Natural killer cell (primary cell): ENCODE data around the gene RFT1. TPM values are rescaled to one million over a fixed set of nuclear protein-coding genes. Genes with fewer than 3 reads are reported as not detected.
A peak's percentile ranks its signal among the peaks of the same experiment; 100 is the strongest.

Source experiments
- ATAC-seq, 3 donors: fragments of 150-1000 bp in 2 of 3; fragments of 200-7000 bp in 1 of 3; cut with Tn5 transposase; 1 replicate in 1 of 3; 2 replicates in 2 of 3; pipeline ENCODE4 v1.10.0; 2021; ENCODE audit warnings: mild to moderate bottlenecking in 2 of 3, moderate library complexity in 2 of 3
- DNase-seq, 2 donors: peaks; one replicate each; pipeline versions ENCODE4 v3.0.0 to v3.0.0-alpha.2; 2013 to 2021; ENCODE audit warnings: mixed read lengths in 1 of 2
- H3K27ac ChIP-seq: one replicate; pipeline ENCODE4 v1.5.1; 2013; ENCODE audit warnings: mild to moderate bottlenecking, low read length
- H3K27me3 ChIP-seq: one replicate; pipeline ENCODE4 v1.6.1; 2013; ENCODE audit warnings: low read length; ENCODE audit not compliant: control insufficient read depth, insufficient read depth
- H3K36me3 ChIP-seq: one replicate; pipeline ENCODE4 v1.6.1; 2013; ENCODE audit warnings: low read length; ENCODE audit not compliant: control insufficient read depth, insufficient read depth
- H3K4me1 ChIP-seq: one replicate; pipeline ENCODE4 v1.6.1; 2013; ENCODE audit warnings: low read length; ENCODE audit not compliant: control insufficient read depth, insufficient read depth
- H3K4me3 ChIP-seq: one replicate; pipeline ENCODE4 v1.5.1; 2013; ENCODE audit warnings: low read length
- H3K9me3 ChIP-seq: one replicate; pipeline ENCODE4 v1.6.1; 2013; ENCODE audit warnings: low read length; ENCODE audit not compliant: control insufficient read depth, insufficient read depth
- H3K27ac Mint-ChIP-seq, 2 donors: one replicate each; pipeline ENCODE4 v1.8.0; 2022; ENCODE audit warnings: mild to moderate bottlenecking in 2 of 2, mixed read lengths in 2 of 2, moderate library complexity in 1 of 2
- H3K27me3 Mint-ChIP-seq, 2 donors: one replicate each; pipeline ENCODE4 v1.8.0; 2022; ENCODE audit warnings: low read depth in 2 of 2, mixed read lengths in 2 of 2
- H3K36me3 Mint-ChIP-seq: one replicate; pipeline ENCODE4 v1.8.0; 2022; ENCODE audit warnings: mixed read lengths
- H3K4me1 Mint-ChIP-seq, 2 donors: one replicate each; pipeline ENCODE4 v1.8.0; 2022; ENCODE audit warnings: mixed read lengths in 2 of 2
- H3K4me3 Mint-ChIP-seq: one replicate; pipeline ENCODE4 v1.8.0; 2022; ENCODE audit warnings: mild to moderate bottlenecking, moderate library complexity, mixed read lengths
- H3K9me3 Mint-ChIP-seq, 2 donors: one replicate each; pipeline ENCODE4 v1.8.0; 2022; ENCODE audit warnings: mixed read lengths in 2 of 2
- CTCF ChIP-seq: fragments of 200-600 bp; IDR thresholded peaks from one replicate; pipeline ENCODE4 v1.8.0; 2022; ENCODE audit warnings: antibody characterized with exemption
- WGBS: methylation state at CpG from one replicate; pipeline ENCODE4 v1.1.7; 2013; ENCODE audit warnings: missing lambda C conversion rate; ENCODE audit not compliant: insufficient coverage; 5-methylcytosine and 5-hydroxymethylcytosine counted together
- intact Hi-C: fragments of 100-400 bp; cut with micrococcal nuclease; formaldehyde crosslinking; loops from one replicate; pipeline ENCODE4 v1.14.2; 2022
- total RNA-seq, 4 donors: library from RNA; stranded (reverse); fragments of 120-200 nt in 1 of 4; gene quantifications; one replicate each; pipeline versions ENCODE4 v1.2.3 to v1.2.4, GENCODE V29; 2013 to 2022

RFT1 gene
- total RNA-seq, 3 donors from 2014 or later (not counting 1 experiment from before 2014, with no cell fraction given) = 13.3 to 17.2 (median 14.1) TPM

- no peaks in the 10 kb centered on the region for H3K36me3 ChIP-seq
- H3K36me3 Mint-ChIP-seq = no peaks in the 10 kb centered on the region
- peak overlapping the region; percentile 95 for H3K4me3 ChIP-seq
- H3K27ac Mint-ChIP-seq = peak overlapping the region; percentile 76 to 94
- H3K9me3 Mint-ChIP-seq = no peaks in the 10 kb centered on the region
- H3K4me1 Mint-ChIP-seq = peaks cover 31 to 54% of the 10 kb centered on the region in 2 donors
- 5% methylated on average over 31 of the region's 49 CpGs for WGBS
- ATAC-seq (peak; percentile 11 to 52 (median 32)), DNase-seq (peak; percentile 31 to 66)
- intact Hi-C loops = loop anchor here (5.0 kb wide), 1 partner anchor 35 kb away; no protein-coding TSS in a partner anchor
- TF ChIP-seq CTCF = no peak
- H3K4me1 ChIP-seq = peaks cover 69% of the 10 kb centered on the region
- peak overlapping the region; percentile 85 for H3K4me3 Mint-ChIP-seq
- no peaks in the 10 kb centered on the region for H3K9me3 ChIP-seq
- peaks cover 14 to 17% of the 10 kb centered on the region in 2 donors for H3K27me3 Mint-ChIP-seq
- H3K27me3 ChIP-seq = no peaks in the 10 kb centered on the region
- H3K27ac ChIP-seq = peak overlapping the region; percentile 80
Measured at GRCh38 chr3:53161820-53162671, 31.8 kb upstream of the RFT1 start.

DNA sequence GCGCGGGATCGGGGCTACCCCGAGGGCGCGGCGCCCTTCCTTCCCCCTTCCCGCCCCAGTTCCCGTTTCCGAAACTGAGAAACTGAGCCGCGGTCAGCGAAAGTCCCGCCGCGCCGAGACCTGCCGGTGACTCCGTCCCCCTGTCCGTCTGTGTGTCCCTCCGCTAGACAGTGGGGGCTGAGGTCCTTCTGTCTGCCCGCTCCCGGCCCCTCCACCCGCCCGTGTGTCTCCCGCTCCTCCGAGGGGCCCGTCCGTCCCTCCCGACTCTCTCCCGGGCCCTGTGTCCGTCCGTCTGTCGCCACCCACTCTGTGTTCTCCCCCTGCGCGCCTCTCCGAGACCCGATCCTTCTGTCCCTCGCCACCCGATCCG is 31.2 kb upstream of the RFT1 start:
- no peaks in the 10 kb centered on the region for H3K36me3 ChIP-seq
- H3K27me3 ChIP-seq = peaks cover 4% of the 10 kb centered on the region
- Mint-ChIP-seq H3K27ac (peak overlapping the region; percentile 76 to 94), H3K27me3 (peaks cover 17 to 18% of the 10 kb centered on the region in 2 donors), H3K9me3 (no peaks in the 10 kb centered on the region), H3K36me3 (no peaks in the 10 kb centered on the region), H3K4me1 (peaks cover 27 to 49% of the 10 kb centered on the region in 2 donors), H3K4me3 (peak overlapping the region; percentile 85)
- H3K4me3 ChIP-seq = peak overlapping the region; percentile 95
- no peaks in the 10 kb centered on the region for H3K9me3 ChIP-seq
- DNase-seq (no peak), ATAC-seq (no peak)
- peak overlapping the region; percentile 80 for H3K27ac ChIP-seq
- under 1% methylated on average over 41 of the region's 41 CpGs for WGBS
- TF ChIP-seq CTCF = no peak
- H3K4me1 ChIP-seq = peaks cover 63% of the 10 kb centered on the region
- intact Hi-C loops = loop anchor here (5.0 kb wide), 1 partner anchor 36 kb away; no protein-coding TSS in a partner anchor

GRCh38 chr3:53160660-53161449 is 30.6 kb upstream of the RFT1 start, which contains the start of gene PRKCD:
Gene PRKCD (plus strand): TSS chr3:53161209. CDS start chr3:53178423, 17,214 bp downstream.
- Mint-ChIP-seq H3K36me3 (no peaks in the 10 kb centered on the region), H3K4me3 (peak within 1 kb of the TSS; percentile 93), H3K4me1 (peaks cover 23 to 43% of the 10 kb centered on the region in 2 donors), H3K9me3 (no peaks in the 10 kb centered on the region), H3K27me3 (peaks cover 17 to 18% of the 10 kb centered on the region in 2 donors), H3K27ac (peak within 1 kb of the TSS; percentile 82 to 94)
- Histone ChIP-seq H3K27me3 (peaks cover 8% of the 10 kb centered on the region), H3K4me3 (peak within 1 kb of the TSS; percentile 95), H3K4me1 (peaks cover 57% of the 10 kb centered on the region), H3K27ac (peak within 1 kb of the TSS; percentile 80), H3K36me3 (no peaks in the 10 kb centered on the region), H3K9me3 (no peaks in the 10 kb centered on the region)
- peak; percentile 41 to 73 (median 60) for ATAC-seq
- TF ChIP-seq CTCF = peak; percentile 57
- DNase-seq = peak; percentile 57 to 91
- under 1% methylated on average over 88 of the region's 88 CpGs for WGBS
- intact Hi-C loops = loop anchor here (5.0 kb wide), 1 partner anchor 36 kb away; no protein-coding TSS in a partner anchor
